ENCODE measurements around the gene TIMM13. TPM values are rescaled to one million over a fixed set of nuclear protein-coding genes. Genes with fewer than 3 reads are reported as not detected.
A peak's percentile ranks its signal among the peaks of the same experiment; 100 is the strongest.

The TIMM13 gene
- total and polyA plus RNA-seq, 2 donors from 2014 or later, result 69.7 to 188 TPM

DNA sequence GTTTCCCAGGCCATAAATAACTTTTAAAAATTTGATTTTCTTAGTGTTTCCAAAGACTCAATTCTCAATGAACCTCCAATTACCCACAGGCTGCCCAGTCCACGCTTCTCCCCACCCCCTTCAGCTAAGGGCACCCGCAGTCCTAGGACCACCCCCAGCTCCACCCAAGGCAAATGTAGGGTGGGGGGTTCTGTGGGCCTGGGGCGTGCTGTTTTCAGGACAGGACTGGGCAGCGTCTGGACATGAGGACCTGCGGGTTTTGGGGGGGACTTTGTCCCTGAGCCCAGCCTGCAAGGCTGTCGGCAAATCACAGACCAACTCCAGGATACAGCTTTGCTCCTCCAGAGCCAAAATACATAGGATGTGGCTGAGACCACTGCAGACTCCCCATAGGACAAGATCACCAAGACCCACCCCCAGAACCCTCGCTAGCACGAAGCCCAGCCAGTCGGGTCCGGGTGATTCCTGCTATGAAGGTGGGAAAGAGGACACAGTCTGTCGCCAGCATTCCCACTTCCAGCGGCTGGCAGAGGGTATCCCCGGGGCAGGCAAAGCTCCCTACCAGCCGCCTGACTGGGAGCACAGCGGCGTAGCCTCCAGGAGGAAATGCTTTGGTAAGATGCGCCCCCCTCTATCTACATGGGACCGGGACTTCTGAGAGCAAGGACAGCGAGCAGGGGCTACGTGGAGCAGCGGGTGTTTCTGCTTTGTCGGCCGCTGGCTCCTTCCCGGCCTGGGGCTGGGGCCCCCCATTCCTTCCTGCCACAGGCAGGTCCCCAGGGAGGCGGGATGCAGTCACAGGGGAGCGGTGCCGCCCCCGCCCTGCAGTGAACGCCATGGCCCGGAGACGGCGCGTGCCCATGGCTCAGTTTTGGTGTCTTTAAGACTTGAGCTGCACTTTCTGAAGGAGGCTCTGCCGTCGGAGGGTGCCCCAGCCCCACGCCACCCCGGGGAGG, 1.6 kb upstream of the TIMM13 start:
- H3K27me3 ChIP-seq (ENCODE audit: control insufficient read depth, insufficient read depth, low read length), result no peaks in the 10 kb centered on the region
- peaks cover 0 to 11% (median 8%) of the 10 kb centered on the region in 3 donors for H3K4me1 ChIP-seq (ENCODE audit: control insufficient read depth in 2 of 3, insufficient read depth in 2 of 3, low read depth in 1 of 3, low read length in 3 of 3)
- H3K9ac ChIP-seq (ENCODE audit: low read length in 3 of 3), result no peak overlapping the region
- FAIRE-seq (no peak), DNase-seq (peak in 2 of 5 donors; percentile 11 to 64)
- H3K27ac ChIP-seq (ENCODE audit: low read depth in 2 of 2, low read length in 2 of 2), result no peak overlapping the region
- H3K4me3 ChIP-seq (ENCODE audit: low read length in 3 of 3), result no peak overlapping the region
- TF ChIP-seq, protein P1, sequence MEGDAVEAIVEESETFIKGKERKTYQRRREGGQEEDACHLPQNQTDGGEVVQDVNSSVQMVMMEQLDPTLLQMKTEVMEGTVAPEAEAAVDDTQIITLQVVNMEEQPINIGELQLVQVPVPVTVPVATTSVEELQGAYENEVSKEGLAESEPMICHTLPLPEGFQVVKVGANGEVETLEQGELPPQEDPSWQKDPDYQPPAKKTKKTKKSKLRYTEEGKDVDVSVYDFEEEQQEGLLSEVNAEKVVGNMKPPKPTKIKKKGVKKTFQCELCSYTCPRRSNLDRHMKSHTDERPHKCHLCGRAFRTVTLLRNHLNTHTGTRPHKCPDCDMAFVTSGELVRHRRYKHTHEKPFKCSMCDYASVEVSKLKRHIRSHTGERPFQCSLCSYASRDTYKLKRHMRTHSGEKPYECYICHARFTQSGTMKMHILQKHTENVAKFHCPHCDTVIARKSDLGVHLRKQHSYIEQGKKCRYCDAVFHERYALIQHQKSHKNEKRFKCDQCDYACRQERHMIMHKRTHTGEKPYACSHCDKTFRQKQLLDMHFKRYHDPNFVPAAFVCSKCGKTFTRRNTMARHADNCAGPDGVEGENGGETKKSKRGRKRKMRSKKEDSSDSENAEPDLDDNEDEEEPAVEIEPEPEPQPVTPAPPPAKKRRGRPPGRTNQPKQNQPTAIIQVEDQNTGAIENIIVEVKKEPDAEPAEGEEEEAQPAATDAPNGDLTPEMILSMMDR (IDR thresholded peaks at IDR 0.05; ENCODE audit: borderline replicate concordance, extremely low read depth, insufficient read depth), result no peak
- no peaks in the 10 kb centered on the region for H3K36me3 ChIP-seq (ENCODE audit: control insufficient read depth in 2 of 3, insufficient read depth in 3 of 3, low read length in 3 of 3)
- intact Hi-C loops (cut with DNase I), result no loop called here
- H3K9me3 ChIP-seq (ENCODE audit: control insufficient read depth in 2 of 3, insufficient read depth in 1 of 3, low read length in 3 of 3), result no peaks in the 10 kb centered on the region

DNA sequence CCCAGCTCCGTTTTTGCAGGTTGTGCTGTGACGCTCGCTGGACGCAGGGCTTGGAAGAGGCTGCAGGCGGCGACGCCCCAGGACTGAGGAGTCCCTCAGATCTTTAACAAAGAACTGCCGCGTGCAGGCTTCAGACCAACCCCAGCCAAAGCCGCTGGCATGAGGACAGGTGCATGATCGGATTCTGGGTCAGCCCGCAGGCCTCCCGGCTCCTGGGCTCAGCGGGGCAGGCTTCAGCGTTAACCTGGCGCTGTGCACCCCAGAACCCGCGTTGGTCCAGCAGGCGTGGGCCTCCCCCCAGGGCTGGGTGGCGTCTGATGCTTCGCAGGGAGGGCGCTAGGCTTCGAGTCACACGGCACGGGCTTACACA, 920 bp upstream of the TIMM13 start:
- Histone ChIP-seq H3K4me3 (ENCODE audit: low read length in 3 of 3) (peak overlapping the region in 1 of 3 donors; percentile 75), H3K9me3 (ENCODE audit: control insufficient read depth in 2 of 3, insufficient read depth in 1 of 3, low read length in 3 of 3) (no peaks in the 10 kb centered on the region), H3K36me3 (ENCODE audit: control insufficient read depth in 2 of 3, insufficient read depth in 3 of 3, low read length in 3 of 3) (no peaks in the 10 kb centered on the region), H3K27me3 (ENCODE audit: control insufficient read depth, insufficient read depth, low read length) (no peaks in the 10 kb centered on the region), H3K27ac (ENCODE audit: low read depth in 2 of 2, low read length in 2 of 2) (peak overlapping the region in 1 of 2 donors; percentile 100), H3K9ac (ENCODE audit: low read length in 3 of 3) (peak overlapping the region in 1 of 3 donors; percentile 79), H3K4me1 (ENCODE audit: control insufficient read depth in 2 of 3, insufficient read depth in 2 of 3, low read depth in 1 of 3, low read length in 3 of 3) (peaks cover 0 to 11% (median 8%) of the 10 kb centered on the region in 3 donors)
- intact Hi-C loops (cut with DNase I), result no loop called here
- DNase-seq, result peak in 3 of 5 donors; percentile 33 to 72 (median 50)
- no peak for FAIRE-seq
- TF ChIP-seq, protein P1 (IDR thresholded peaks at IDR 0.05; ENCODE audit: borderline replicate concordance, extremely low read depth, insufficient read depth), result no peak

DNA sequence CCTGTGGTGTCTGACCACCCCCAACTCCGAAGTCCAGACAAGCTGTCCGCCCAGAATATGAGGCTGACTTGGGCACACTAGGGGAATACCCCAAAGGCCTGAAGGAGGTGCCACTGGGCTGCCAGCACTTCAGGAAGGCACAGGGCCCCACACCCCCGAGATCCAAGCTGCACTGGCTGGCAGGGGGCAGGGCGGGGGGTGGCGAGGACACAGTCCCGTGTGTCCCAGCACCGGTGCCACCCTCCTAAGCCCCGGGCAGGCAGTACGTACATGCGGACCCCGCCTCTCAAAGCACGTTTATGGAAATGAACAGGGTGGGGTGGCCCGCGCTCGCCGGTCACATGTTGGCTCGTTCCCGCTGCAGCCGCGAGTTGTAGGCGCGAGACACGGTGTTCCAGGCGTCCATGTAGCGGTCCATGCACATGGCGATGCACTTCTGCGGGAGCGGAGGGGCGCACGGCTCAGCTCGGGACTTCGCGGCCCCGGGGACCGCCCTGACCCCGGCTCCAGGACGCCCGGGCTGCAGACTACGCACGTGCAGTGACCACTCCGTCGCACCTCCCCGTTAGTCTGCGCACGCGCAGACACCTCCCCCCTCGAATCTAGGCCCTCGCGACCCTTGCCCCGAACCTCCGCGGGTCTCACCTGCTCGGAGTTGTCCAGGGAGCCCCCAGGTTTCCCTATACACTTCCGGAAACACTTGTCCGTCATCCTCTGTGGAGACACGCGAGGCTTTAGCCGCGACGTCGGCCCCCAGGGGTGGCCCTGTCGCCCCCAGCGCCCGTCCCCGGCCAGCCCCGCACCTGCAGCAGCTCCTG, 566 bp downstream of the TIMM13 start:
- no peak for FAIRE-seq
- TF ChIP-seq, protein P1 (IDR thresholded peaks at IDR 0.05; ENCODE audit: borderline replicate concordance, extremely low read depth, insufficient read depth), result no peak

More for the DNA sequence above, 566 bp downstream of the TIMM13 start:
- Histone ChIP-seq H3K4me1 (ENCODE audit: control insufficient read depth in 2 of 3, insufficient read depth in 2 of 3, low read depth in 1 of 3, low read length in 3 of 3) (peaks cover 0 to 11% (median 8%) of the 10 kb centered on the region in 3 donors), H3K9ac (ENCODE audit: low read length in 3 of 3) (peak overlapping the region; percentile 23 to 79 (median 73)), H3K36me3 (ENCODE audit: control insufficient read depth in 2 of 3, insufficient read depth in 3 of 3, low read length in 3 of 3) (no peaks in the 10 kb centered on the region), H3K27me3 (ENCODE audit: control insufficient read depth, insufficient read depth, low read length) (no peaks in the 10 kb centered on the region), H3K27ac (ENCODE audit: low read depth in 2 of 2, low read length in 2 of 2) (peak overlapping the region; percentile 99 to 100), H3K9me3 (ENCODE audit: control insufficient read depth in 2 of 3, insufficient read depth in 1 of 3, low read length in 3 of 3) (no peaks in the 10 kb centered on the region), H3K4me3 (ENCODE audit: low read length in 3 of 3) (peak overlapping the region; percentile 67 to 82 (median 75))
- DNase-seq, result peak; percentile 35 to 87 (median 53)
- intact Hi-C loops (cut with DNase I), result no loop called here
